Measurements from ENCODE around the gene TRAPPC6A. TPM values are rescaled to one million over a fixed set of nuclear protein-coding genes. Genes with fewer than 3 reads are reported as not detected.

Gene TRAPPC6A
- total RNA-seq, 1 donor from 2014 or later: 29.4 TPM

GRCh38 chr19:45113628-45114027 is 64.4 kb downstream of the TRAPPC6A start:
- Mint-ChIP-seq H3K4me3 (ENCODE audit: unreplicated experiment) (no peak overlapping the region), H3K27me3 (ENCODE audit: unreplicated experiment) (no peaks in the 10 kb centered on the region), H3K36me3 (ENCODE audit: unreplicated experiment) (no peaks in the 10 kb centered on the region), H3K4me1 (ENCODE audit: unreplicated experiment) (peaks cover 11% of the 10 kb centered on the region), H3K27ac (ENCODE audit: unreplicated experiment) (no peak overlapping the region), H3K9me3 (ENCODE audit: unreplicated experiment) (no peaks in the 10 kb centered on the region)
- no peak for TF ChIP-seq CTCF (IDR thresholded peaks at IDR 0.05)
- DNase-seq (ENCODE audit: extremely low spot score, unreplicated experiment): no peak

Other genes starting within 250 kb of the TRAPPC6A start
- gene APOC4, start 236.0 kb downstream of the TRAPPC6A start, total RNA-seq: not detected in 2 replicates
- gene APOC2, start 232.2 kb downstream of the TRAPPC6A start, total RNA-seq: not detected in 2 replicates
- 124 and 126 TPM in 2 replicates for gene CLPTM1, start 222.9 kb downstream of the TRAPPC6A start, total RNA-seq
- 14.3 and 15.1 TPM in 2 replicates for gene RELB, start 176.8 kb downstream of the TRAPPC6A start, total RNA-seq
- gene CLASRP, start 139.2 kb downstream of the TRAPPC6A start, total RNA-seq: 77.8 and 81.5 TPM in 2 replicates
- gene ZNF296, start 101.8 kb downstream of the TRAPPC6A start, total RNA-seq: 0.68 and 0.70 TPM in 2 replicates
- gene GEMIN7, start 99.0 kb downstream of the TRAPPC6A start, total RNA-seq: 19.3 and 25.8 TPM in 2 replicates
- 34.8 and 35.4 TPM in 2 replicates for gene PPP1R37, start 85.1 kb downstream of the TRAPPC6A start, total RNA-seq
- gene NKPD1, start 17.3 kb downstream of the TRAPPC6A start, total RNA-seq: 0.18 and 0.35 TPM in 2 replicates
- 16.9 and 23.1 TPM in 2 replicates for gene BLOC1S3, start 547 bp upstream of the TRAPPC6A start, total RNA-seq
- gene EXOC3L2, start 67.2 kb upstream of the TRAPPC6A start, total RNA-seq: 8.4 and 11.1 TPM in 2 replicates
- 61.2 and 66.5 TPM in 2 replicates for gene MARK4, start 73.0 kb upstream of the TRAPPC6A start, total RNA-seq
- not detected in 2 replicates for gene CKM, start 144.6 kb upstream of the TRAPPC6A start, total RNA-seq
- 0.21 TPM in 1 of 2 replicates, not detected in the other for gene KLC3, start 162.5 kb upstream of the TRAPPC6A start, total RNA-seq
- gene ERCC2, start 192.3 kb upstream of the TRAPPC6A start, total RNA-seq: 32.1 and 32.7 TPM in 2 replicates
- gene PPP1R13L, start 226.8 kb upstream of the TRAPPC6A start, total RNA-seq: 48.7 and 53.5 TPM in 2 replicates
- 7.6 and 9.1 TPM in 2 replicates for gene POLR1G, start 228.4 kb upstream of the TRAPPC6A start, total RNA-seq
- gene ERCC1, start 245.7 kb upstream of the TRAPPC6A start, total RNA-seq: 96.7 and 117 TPM in 2 replicates